NCI-H82 treated with DMSO at 0.1 percent for 48 hours (cell line): ENCODE measurements around the gene C6orf47.

Experiments
- DNase-seq: peaks from one replicate; lab custom pipeline; 2025; ENCODE audit not compliant: unreplicated experiment; lab: John Stamatoyannopoulos, UW

The C6orf47 gene

DNA sequence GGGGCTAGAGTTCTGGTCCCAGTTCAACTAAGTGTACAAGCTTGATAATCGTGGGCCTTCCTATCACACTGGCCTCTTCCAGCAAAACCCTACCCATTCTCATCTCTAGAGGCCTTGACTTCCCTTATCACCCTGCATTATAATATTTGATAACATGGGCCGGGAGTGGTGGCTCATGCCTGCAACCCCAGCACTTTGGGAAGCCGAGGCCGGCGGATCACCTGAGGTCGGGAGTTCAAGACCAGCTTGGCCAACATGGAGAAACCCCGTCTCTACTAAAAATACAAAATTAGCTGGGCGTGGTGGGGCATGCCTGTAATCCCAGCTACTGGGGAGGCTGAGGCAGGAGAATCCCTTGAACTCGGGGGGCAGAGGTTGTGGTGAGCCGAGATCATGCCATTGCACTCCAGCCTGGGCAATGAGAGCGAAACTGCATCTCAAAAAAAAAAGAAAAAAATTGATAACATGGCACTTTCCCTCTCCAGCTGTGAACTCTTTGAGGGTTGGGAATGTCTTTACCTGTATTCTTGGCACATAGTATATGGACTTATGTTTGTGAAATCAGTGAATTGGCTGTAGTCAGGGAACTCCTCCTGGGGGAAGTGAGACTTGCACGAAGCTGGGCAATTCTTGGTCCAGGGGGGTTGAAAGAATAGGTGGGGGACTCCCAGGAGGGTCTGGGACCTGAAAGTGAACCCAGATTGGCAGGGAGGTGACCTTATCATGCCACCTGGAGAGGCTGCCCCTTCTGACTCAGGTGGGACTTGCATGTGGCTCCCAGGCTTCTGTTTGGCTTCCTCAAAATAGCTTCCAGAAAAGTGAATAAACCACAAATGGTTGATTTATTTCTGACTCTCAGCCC lies 915 bp upstream of the C6orf47 start:
- DNase-seq: no peak

DNA sequence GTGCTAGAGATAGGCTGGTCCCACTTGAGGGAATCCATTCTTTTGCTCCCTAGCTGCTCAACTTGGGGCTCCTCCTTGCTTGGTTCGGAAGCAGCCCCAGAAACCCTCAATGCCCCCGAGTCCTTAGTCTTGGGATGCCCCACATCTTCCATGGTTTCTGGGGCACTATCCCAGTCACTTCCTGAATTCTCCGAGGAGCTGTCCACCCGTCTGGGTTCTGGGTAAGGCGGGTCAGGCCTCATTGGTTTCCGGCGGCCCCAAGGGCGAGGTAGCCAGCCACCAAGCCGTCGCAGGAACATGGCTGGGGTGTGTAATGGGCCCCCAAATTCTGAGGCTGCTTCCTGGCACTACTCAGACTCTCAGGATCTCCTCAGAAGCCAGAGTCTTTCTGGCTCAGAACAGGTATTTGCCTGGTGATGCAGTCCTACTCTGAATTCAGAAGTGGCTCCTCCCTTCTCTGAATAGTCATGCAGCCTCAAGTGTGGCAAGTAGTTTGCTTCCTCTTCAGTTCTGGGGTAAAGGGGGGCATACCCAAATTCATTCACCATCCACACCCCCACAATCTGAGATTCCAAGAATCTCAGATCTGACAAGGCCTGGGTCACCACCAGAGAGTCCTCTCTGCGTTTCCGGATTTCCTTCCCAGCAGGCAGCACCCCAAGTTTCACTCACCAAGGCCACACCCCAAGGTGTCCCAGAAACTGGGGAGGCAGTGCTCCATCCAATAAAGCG lies 763 bp downstream of the C6orf47 start:
- DNase-seq: no peak

DNA sequence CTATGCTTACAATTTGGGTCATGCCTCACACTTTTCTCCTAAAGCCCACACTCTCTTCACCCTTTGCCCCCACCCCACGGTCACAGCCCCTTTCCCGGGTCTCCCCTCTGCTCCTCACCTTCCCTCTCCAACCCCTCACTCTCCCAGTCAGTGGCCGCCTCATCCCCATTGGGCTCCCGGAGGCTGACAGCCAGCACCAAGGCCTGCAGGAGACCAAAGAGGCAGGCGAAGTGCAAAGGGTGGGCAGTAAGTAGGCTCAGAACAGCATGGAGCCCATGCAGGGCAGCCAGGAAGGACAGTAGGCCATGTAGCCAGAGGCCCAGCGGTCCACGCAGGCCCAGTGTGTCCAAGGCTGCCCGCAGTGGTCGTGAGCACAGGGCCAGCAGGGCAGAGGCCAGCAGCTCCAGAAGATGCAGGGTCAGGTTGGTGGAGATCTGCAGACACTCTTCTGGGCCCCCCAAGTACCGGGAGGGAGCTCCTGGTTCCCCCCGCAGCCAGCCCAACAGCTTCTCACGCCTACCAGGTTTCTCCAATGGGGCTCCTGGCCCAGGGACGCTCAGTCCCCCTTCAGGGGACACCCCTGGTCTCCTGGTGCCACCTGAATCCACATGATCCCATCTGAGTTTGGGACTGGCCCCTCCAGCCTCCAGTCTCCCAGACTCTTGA lies 1.5 kb downstream of the C6orf47 start:
- no peak for DNase-seq

DNA sequence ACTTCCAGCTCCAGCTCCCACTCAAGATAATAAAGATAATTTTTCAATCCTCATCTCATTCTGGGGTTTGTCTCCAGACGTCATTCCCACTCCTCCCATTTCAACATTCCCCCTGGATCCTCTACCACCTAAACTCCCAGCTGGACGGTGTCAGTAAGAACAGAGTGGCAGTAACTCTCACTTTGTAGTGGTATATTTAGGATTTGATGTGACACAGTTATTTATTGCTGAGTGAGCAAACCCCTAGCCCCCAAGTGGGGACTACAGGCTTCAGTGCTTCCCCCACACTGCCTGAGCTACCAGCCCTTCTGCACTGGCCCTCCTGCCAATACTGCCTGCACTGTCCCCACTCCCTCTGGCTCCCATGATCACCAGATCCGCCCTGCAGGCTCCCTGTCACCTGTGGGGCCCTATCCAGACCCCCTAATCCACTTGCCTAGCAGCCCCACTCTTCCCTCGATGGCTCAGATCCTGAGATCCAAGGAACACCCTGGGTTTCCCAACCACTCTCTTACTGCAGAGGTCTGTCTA lies 2.4 kb downstream of the C6orf47 start:
- DNase-seq: no peak

DNA sequence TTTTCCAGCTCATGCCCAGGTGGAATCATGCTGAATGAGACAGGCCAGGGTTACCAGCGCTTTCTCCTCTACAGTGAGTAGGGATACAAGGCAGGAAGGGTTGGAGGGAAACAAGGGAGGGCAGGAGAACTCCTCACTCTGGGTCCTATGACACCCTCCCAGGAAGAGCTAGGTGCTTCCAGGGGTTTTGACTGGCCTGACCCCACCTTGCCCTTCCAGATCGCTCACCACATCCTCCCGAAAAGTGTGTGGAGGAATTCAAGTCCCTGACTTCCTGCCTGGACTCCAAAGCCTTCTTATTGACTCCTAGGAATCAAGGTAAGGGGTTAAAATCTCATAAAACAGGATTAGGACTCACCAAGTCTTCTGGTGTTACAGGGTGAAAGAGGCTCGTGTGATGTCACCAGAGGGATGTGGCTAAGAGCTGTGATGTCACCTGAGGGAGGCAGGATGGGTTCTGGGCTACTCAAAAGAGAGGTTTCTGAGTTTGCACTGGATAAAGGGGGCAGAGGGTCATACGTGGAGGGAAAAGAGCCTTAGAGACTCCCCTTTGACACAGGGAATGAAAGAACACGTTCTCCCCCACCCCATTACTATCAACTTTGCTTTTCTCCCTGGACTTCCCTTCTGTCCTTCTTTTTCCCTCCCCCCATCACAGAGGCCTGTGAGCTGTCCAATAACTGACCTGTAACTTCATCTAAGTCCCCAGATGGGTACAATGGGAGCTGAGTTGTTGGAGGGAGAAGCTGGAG lies 3.0 kb downstream of the C6orf47 start:
- peak; percentile 54 for DNase-seq

DNA sequence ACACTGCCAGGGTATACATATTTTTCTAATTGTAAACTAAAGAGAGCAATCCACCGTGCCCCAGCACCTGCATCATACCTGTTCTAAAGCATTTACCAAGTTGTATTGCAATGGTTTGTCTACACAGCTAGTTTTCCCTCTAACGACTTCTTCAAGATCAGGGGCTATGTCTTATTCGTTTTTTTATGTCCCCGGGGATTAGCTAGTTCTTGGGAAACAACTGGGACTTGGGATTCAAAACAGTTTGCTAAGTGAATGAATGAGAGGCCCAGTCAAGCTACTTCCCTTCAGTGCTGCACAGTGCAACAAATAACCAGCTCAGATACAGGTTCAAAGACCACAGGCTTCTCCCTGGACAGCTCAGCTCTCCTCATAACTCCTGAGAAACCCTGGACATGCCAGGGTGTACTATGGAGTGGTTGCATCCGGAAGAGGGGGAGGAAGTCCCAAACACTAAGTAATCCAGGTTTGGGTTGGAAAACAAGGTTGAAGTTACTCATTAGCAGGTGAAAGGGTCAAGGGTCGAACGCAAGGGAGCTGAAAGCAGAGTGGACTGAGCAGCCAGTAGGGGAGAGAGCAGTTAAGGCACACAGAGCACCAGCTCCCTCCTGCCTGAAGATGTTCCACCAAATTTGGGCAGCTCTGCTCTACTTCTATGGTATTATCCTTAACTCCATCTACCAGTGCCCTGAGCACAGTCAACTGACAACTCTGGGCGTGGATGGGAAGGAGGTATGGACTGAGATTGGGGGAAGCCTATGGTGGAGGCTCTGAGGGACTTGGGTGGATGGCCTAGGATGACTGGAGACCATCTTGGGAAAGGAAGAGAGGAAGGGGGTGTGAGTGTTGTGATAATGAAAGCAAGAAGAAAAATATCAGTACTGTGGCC lies 5.0 kb downstream of the C6orf47 start, which contains the start of gene APOM:
APOM (plus strand) TSS at position 546 of the 889 bp plus-strand sequence; CDS start at position 619, 73 bp downstream.
- no peak for DNase-seq

DNA sequence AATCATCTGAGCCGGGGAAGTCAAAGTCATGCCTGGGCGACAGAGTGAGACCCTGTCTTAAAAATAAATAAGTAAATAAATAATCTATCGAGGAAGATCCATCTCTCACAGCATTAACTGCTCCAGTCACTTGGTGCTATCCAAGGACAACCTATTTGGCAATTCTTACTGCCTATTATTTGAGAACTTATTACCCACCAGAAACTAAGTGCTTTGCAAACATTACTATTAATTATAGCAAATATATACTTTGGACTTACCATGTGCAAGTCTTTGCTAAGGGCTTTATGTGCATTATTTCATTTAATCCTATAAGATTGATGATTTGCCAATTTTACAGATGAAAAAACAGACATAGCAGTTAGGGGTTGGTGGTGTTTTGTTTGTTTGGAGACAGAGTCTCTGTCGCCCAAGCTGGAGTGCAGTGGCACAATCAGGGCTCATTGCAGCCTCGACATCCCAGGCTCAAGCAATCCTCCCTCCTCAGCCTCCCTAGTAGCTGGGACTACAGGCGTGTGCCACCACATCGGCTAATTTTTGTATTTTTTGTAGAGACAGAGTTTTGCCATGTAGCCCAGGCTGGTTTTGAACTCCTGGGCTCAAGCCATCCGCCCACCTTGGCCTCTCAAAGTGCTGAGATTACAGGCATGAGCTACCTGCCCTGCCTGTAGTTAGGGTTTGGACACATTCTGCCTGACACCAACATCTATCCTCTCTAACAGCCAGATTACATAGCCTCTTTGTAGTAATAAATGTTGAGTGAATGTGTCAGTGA lies 5.8 kb downstream of the C6orf47 start:
- no peak for DNase-seq

DNA sequence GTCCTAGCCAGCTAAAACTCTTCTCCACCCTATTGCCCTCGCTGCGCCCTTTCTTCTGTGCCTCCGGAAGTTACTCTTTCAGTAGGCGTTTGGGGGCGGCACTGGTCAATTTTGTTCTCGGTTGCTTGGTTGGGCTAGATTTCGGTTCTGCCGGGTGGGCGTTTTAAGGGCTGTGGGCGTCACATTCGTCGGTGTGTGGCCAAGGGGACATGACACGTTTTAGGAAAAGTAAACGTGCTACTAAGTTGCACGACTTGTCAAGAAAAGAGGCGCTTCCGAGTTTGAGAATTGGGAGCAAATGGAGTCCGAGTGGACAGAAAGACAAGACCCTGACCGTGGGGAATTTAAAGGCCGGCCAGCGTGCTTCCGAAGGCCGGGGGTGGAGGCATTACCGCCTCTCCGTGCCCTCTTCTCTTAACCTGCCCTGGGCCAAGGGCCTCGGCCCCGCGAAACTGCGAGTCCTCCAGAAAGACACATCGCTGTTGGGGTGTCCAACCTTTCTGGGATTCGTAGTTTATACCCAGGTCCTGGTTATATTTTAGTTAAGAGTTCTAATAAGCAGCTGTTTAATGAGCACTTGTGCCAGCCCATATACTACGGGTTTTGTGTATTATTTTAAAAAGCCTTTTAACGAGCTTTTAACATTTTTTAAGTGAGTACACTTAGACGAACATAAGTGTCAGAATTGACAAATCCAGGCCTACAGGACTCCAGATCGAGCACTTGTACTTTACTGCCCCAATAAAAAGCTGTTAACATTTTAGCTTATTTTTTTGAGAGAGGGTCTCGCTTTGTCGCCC lies 7.5 kb downstream of the C6orf47 start:
- DNase-seq: peak; percentile 98

DNA sequence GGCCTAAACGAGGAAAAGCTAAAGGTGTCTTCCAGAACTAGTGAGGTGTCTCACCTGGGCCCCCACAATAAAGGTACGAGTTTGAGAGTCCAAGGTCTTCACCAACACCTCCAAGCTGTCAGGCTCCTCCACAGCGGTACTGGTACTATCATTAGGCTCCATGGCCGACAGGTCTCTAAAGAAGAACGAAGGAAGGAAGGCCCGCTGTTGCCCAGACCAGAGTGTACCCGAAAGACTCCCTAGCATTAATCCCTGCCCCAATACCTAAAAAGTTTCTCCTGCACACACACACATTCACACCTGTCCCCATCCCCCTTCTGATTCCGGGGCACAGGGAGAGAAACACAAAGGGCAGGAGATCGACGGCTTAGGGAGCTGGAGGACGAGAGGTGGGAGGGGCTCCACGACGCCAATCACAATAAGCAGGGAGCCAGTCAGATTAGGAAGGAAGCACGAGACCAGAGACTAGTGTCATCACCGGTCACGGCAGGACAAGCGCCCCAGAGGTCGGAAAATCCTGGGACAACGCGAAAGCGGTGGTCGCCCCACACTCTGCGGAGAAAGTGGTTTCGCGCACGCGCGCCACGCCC lies 8.9 kb downstream of the C6orf47 start:
- peak; percentile 82 for DNase-seq

DNA sequence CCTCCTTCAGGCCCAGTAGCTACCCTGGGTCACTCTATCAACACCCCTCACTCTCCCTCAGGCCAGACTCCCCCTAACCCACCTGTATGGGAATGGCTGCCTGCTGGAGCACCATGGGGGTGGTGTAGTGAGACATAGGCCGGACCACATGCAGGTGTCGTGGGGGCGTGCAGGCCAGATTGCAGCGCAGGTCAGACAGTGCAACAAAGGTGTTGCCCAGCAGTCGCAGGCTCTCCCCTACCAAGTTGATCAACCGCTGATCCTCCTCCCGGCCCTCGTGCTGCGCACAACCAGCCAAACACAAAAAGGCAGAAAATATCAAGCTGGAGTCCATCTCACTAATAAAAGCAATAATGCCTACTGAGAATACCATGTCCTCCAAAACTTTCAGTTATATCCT lies 15.3 kb downstream of the C6orf47 start:
- DNase-seq: no peak

DNA sequence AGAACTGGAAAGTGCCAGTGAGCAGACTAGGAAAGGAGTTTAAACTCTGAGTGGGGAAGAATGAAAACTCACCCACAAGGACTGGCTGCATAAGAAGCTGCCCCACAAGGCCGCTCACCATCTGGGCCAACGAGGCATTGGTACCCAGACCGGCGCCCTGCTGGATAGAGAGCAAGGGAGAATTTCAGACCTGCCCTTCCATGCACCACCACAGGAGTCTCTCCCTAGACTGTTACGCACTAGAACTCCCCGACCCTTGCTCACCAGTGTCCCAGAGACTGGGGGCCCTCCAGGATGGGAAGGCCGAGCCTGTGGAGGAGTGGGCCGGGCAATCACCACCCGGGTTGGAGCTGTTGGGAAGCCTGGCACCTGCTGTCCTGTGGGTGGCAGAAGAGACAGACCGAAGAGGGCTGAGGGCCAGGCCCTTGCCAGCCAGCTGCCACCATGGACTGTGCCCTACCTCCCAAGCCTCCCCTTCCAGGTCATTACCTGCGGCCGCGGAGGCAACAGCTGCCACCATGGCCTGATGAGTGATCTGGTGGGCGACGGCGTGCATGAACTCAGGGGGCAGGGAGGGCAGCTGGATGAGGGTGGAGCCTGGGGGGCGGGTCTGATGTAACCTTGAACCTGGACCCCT lies 16.6 kb downstream of the C6orf47 start:
- no peak for DNase-seq

DNA sequence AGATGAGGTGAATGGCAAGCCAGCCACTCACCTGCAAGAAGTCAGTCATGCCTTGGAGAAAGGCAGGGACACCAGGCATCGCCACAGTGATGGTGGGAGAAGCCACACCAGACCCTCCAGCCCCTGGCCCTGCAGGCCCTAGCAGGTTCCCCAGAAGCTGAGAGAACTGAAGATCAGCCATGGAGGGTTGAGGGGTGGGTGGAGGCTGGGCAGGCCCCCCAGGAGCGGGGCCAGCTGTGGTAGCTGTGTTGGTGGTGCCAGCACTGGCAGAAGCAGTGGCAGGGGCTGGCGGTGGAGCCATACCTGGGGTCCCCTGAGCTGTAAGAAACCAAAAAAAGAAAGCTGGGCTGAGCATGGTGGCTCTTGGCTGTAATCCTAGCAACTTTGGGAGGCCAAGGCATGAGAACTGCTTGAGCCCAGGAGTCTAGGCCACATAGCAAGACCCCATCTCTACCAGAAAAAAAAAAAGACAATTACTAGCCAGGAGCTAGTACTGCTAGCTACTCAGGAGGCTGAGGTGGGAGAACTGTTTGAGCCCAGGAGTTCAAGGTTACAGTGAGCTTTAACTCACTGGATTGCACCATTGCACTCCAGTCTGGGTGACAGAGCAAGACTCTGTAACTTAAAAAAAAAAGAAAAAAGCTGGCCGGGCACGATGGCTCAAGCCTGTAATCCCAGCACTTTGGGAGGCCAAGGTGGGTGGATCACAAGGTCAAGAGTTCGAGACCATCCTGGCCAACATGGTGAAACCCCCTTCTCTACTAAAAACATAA lies 17.6 kb downstream of the C6orf47 start:
- no peak for DNase-seq

DNA sequence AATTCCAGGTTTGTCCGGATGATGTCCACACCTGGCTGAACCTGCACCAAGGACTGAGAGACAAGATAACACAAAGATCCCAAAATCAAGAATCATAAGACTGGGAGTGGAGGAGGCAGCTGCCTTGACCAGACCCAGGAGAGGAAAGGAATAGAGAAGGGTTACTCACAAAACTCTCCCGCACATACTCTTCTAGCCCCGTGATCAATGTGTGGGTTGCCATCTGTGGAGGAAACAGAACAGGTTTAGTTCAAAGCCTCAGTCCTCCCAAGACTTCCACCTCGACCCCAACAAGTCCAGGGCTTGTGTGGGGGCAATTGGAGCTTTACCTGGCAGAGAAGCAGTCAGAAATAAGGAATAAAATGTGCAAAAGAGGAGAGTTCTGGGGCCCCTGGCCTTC lies 19.2 kb downstream of the C6orf47 start:
- no peak for DNase-seq

DNA sequence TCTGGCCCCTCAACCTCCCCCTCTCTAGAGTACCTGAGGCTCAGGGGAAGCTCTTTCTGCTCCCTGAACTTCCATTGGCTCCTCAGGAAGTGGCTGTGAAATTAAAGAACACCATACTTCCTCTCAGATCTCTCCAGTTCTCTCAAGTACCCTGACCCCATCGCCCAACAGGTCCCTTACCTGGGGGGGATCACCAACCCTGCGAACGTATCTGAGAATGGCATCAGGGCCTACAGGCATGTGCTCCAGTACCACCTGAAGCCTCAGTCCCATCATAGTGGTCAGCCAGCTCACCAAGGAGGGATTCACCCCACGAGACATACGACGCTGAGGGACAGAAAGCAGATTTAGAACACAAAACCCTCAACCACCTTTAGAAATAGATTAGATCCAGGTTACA lies 20.0 kb downstream of the C6orf47 start:
- no peak for DNase-seq

DNA sequence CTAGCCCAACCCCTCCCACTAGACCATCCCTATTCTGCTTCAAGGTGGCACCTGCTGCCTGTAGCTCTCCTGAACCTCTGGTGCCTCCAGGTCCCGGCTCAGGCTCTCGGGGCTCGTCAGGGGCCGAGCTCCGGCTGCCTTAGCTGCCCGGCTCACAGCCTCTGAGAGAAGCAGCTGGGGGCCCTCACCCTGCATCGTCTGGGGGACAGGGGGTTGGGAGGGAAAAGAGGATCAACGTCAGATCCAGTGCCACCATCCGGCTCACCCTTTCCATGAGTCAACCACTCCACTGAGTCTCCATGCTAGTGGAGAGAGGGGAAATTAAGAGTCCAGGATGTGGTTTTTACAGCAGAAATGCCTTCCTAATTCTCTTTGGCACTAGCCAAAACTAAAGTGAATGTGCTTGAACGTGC lies 21.1 kb downstream of the C6orf47 start:
- DNase-seq: no peak

DNA sequence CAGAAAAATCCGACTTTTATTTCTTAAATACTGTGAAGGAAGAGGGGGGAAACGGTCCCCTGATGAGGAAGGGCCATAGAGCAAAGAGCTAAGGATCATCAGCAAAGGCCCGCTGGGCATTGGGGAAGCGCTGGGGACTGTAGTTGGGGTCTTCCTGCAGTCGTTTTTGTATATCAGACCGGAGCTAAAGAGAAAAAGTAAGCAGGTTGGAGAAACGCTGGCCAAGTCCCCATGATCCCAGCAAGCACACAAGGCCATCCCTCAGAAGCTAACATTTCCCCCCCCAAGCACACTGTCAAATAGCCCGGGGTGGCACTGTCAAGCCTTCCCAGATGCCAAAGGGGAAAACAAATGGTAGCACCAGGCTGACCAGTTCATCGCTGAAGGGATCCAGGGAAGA lies 21.5 kb downstream of the C6orf47 start:
- no peak for DNase-seq
